ENCODE results near the gene ENTPD1.
"Not testable (repeated sequence)": the region's sequence is repeated elsewhere in the genome, so short reads cannot be mapped to it uniquely, and the experiment has no call there.

ENTPD1 gene

DNA sequence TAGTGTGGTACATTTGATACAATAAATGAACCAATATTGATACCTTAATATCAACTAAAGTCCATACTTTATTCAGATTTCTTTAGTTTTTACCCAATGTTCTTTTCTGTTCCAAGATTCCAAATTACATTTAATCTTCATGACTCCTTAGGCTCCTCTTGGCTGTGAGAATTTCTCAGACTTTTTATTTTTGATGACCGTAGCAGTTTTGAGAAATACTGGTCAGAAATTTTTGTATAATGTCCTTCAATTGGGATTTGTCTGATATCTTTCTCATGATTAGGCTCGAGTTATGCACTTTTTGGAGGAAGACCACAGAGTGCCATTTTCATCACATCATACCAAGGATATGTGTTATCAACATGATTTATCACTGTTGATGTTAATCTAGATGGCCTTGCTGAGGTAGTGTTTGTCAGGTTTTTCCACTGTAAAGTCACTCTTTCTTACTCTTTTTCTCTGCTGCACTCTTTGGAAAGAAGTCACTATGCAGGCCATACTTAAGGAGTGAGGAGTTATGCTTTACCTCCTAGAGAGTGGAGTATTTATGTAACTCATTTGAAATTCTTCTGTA, 12.9 kb upstream of the ENTPD1 start:
- Mint-ChIP-seq H3K27me3 (peaks cover 7% of the 10 kb centered on the region), H3K4me1 (ENCODE audit: low read depth) (no peaks in the 10 kb centered on the region), H3K9me3 (ENCODE audit: low read depth) (peaks cover 8% of the 10 kb centered on the region), H3K27ac (no peak overlapping the region), H3K4me3 (no peak overlapping the region), H3K36me3 (peaks cover 2% of the 10 kb centered on the region)

DNA sequence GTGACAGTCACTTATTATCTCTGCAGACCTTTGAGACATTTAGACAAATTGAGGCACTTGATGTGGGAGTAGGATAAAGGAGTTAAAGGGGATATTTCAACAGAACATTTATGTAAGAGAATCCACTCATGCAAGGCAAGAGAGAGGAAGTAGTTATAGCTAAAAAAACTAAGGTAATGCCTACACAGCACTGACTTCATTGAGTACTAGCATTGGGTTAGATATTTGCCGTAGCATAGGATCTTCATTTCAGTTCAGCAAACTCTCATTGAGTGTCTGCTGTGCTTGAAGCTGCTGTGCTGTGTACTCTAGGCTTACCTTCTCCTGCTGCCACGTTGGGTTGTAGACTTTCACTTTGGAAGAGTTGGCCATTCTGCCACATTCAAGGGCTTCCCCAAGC, 10.5 kb upstream of the ENTPD1 start:
- Mint-ChIP-seq H3K27me3 (peaks cover 3% of the 10 kb centered on the region), H3K4me1 (ENCODE audit: low read depth) (no peaks in the 10 kb centered on the region), H3K27ac (no peak overlapping the region), H3K36me3 (peaks cover 2% of the 10 kb centered on the region), H3K4me3 (no peak overlapping the region), H3K9me3 (ENCODE audit: low read depth) (peaks cover 8% of the 10 kb centered on the region)

DNA sequence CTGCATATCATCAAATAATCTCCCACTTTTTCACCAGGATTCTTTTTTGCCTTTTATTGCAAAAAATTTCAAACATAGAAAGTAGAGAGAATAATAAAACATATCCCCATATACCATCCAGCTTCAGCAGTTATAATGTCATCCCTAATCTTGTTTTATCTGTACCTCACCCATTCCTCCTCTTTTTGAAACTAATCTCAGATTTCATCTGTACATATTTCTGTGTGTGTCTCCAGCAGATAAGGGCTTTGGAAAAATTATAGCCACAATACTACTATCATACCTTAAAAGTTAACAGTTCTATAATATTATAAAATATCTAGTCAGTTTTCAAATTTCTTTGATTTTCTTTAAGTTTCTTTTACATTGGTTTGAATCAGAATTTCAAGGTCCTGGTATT, 7.6 kb upstream of the ENTPD1 start:
- Mint-ChIP-seq H3K9me3 (ENCODE audit: low read depth) (peaks cover 8% of the 10 kb centered on the region), H3K4me1 (ENCODE audit: low read depth) (no peaks in the 10 kb centered on the region), H3K36me3 (peaks cover 2% of the 10 kb centered on the region), H3K27ac (no peak overlapping the region), H3K27me3 (peaks cover 13% of the 10 kb centered on the region), H3K4me3 (no peak overlapping the region)

DNA sequence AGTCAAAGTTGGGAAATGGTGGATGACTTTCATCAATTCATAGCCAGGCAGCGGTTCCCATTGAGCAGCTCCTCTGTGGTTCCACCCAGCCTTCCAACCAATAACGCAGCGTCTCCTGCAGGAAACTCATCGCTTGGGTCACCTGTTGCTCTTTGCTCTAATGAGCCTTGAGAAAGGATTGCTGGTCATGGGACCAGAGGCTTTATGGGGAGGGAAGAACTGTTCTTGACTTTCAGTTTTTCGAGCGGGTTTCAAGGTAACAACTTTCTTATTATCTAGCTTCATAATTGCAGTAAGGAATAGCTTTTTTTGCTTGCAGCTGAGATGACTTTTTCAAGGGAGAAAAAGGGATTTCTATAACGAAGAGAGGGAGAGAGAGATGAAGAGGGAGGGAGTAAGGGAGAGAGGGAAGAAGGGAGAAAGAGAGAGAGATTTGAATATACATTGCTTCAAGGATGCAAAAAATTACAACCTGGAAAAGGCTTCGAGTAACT, 405 bp upstream of the ENTPD1 start:
- no peak overlapping the region for H3K4me3 Mint-ChIP-seq
- no peaks in the 10 kb centered on the region for H3K9me3 Mint-ChIP-seq (ENCODE audit: low read depth)
- peaks cover 1% of the 10 kb centered on the region for H3K4me1 Mint-ChIP-seq (ENCODE audit: low read depth)
- H3K36me3 Mint-ChIP-seq, result no peaks in the 10 kb centered on the region
- H3K27ac Mint-ChIP-seq, result no peak overlapping the region
- H3K27me3 Mint-ChIP-seq, result peaks cover 21% of the 10 kb centered on the region

DNA sequence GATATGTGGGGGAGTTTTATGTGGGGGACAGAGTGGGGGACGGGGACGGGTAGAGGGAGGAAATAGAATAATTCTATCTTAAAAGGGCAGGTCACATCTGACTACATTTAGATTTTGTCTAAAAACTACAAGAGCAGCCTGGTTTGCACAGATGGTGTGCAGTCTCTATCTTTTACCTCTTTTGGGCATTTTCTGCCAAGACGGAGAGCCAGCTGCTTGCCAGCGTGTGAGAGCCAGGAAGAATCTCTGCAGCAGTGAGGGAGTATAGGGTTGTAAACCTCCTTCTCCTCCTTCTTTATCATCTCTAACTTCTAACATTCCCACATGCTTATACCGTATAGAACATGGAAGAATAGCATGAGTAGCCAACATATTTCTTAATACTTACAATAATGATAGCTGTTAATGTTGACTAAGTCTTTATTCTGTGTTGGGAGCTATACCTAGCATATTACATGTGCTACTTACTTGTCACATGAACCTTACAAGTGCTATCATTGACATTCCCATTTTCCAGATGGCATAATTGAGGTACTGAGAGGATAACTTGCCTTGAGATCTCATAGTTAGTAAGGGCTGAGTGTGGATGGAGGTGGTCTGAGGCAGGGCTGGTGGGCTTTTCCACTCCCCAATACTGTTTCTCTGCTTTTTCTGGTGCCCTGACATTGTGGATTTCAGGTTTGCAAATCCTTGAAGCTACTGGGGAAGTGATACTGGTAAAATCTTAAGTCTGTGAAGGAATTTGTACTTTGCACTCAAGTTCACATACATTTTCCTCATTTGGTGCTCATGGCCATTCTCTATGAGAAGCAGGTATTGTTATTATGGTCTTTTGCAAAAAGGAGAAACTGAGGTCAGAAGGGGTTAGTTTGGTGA, 1.1 kb downstream of the ENTPD1 start:
- H3K27ac Mint-ChIP-seq, result no peak overlapping the region
- no peaks in the 10 kb centered on the region for H3K9me3 Mint-ChIP-seq (ENCODE audit: low read depth)
- no peaks in the 10 kb centered on the region for H3K36me3 Mint-ChIP-seq
- H3K27me3 Mint-ChIP-seq, result peaks cover 14% of the 10 kb centered on the region
- H3K4me3 Mint-ChIP-seq, result no peak overlapping the region
- peaks cover 6% of the 10 kb centered on the region for H3K4me1 Mint-ChIP-seq (ENCODE audit: low read depth)

DNA sequence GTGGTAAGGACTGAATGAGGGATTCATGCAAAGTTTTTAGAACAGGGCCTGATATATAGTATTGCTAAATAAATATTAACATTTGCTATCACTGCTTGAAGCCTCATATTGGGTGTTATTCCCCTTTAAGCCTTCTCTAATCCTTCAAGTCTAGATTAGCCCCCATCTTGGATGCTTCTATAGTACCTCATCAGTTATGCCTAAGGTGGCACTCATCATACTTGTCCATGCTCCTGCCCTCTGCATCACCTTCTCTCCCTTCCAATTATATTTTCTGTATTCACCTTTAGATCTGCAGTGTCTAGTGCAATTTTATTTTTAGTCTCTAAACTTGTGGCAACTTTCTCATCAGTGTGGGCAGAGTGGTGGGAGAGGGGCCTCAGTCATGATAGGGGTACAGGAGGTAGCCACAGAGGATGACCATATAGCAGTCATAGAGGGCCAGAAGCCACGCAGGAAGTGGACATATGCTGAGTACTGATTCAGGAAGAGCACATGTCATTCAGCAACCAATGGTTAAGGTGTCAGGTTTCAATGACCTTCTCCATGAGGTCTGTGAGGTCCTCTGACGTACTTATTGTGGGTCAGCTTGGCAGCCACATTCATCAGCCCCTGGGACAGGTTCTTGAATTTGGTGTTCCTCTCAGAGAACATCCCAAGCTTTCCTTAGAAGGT, 2.5 kb downstream of the ENTPD1 start:
- Mint-ChIP-seq H3K27ac (no peak overlapping the region), H3K36me3 (no peaks in the 10 kb centered on the region), H3K27me3 (peaks cover 10% of the 10 kb centered on the region), H3K4me3 (no peak overlapping the region), H3K9me3 (ENCODE audit: low read depth) (no peaks in the 10 kb centered on the region), H3K4me1 (ENCODE audit: low read depth) (peaks cover 9% of the 10 kb centered on the region)

DNA sequence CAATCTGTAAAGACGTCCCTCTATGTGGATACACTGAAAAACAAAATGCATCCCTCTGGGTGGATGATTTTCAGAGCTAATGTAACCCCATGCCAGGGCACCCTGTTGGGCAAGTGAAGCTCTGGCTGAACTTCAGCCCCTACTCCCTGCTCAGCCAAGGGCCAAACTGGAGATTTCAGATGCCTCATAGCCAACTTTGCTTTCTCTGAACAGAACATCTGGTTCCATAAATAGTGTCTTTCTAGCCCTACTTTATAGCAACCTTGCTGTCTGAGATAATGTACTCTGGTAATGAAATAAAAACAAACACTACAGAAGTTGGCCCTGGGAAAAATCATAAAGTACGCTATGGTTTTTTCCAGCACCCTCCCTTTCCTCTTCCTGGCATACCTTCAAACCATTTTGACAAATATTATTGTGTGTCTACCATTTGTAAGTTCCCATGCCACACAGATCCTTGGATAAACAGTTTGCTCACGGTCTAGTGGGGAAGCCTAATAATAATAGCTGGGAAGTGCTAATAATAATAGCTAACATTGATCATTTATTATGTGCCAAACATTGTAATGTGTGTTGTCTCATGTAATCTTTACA, 3.4 kb downstream of the ENTPD1 start:
- H3K27ac Mint-ChIP-seq, result no peak overlapping the region
- H3K27me3 Mint-ChIP-seq, result peaks cover 8% of the 10 kb centered on the region
- no peaks in the 10 kb centered on the region for H3K9me3 Mint-ChIP-seq (ENCODE audit: low read depth)
- H3K4me3 Mint-ChIP-seq, result no peak overlapping the region
- H3K4me1 Mint-ChIP-seq (ENCODE audit: low read depth), result peaks cover 9% of the 10 kb centered on the region
- H3K36me3 Mint-ChIP-seq, result no peaks in the 10 kb centered on the region

DNA sequence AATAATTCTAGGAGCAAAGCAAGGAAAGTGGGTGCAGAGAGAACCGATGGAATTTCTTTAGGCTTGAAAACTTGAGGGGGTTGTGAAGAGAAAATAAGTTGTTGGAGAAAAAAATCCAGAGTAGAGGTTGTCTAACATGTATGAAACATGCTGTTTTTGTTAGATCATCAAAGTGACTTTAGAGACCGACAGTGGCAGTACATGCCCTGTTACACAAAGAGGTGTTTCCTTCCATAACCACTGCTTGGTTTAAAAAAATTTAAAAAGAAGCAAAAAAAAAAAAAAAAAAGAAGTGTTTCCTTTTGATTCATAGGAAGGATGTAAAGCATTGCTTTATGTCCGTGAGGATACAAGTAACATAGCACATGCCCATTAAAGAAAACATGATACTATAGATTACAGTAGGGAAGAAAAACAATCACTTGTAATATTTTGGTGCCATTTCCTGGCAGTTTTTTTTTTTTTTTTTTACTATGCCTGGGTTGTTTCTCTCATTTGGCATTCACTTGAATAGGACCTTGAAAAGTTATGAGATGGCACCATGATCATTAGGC, 6.1 kb downstream of the ENTPD1 start:
- Mint-ChIP-seq H3K36me3 (no peaks in the 10 kb centered on the region), H3K4me3 (no peak overlapping the region), H3K4me1 (ENCODE audit: low read depth) (peaks cover 9% of the 10 kb centered on the region), H3K9me3 (ENCODE audit: low read depth) (no peaks in the 10 kb centered on the region), H3K27me3 (no peaks in the 10 kb centered on the region), H3K27ac (no peak overlapping the region)

DNA sequence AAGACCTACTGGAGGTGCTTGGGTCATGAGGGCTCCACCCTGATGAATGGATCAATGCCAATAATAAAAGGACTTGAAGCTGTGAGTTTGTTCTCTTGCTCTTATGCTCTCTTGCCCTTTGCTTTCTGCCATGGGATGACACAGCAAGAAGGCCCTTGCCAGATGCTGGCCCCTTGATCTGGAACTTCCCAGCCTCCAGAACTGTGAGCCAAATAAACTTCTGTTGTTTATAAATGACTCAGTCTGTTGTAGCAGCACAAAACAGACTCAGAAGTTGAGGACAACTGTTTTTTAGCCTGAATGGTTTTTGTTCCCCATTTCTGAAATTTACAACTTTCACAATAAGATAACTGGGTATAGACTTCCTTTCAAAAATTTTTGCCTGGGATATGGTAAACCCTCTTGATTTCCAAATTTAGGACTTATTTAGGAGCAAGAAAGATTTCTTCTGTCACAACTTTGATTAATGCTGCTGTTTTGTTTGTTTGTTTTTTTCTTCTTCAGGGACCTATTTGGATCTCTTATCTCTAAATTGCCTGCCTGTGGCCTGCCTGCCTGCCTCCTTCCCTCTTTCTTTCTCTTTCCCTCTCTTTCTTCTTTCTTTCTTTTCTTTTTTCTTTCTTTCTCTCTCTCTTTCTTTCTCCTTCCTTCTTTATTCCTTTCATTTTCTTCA, 12.1 kb downstream of the ENTPD1 start:
- H3K27ac Mint-ChIP-seq, result no peak overlapping the region
- no peaks in the 10 kb centered on the region for H3K27me3 Mint-ChIP-seq
- no peaks in the 10 kb centered on the region for H3K9me3 Mint-ChIP-seq (ENCODE audit: low read depth)
- H3K4me3 Mint-ChIP-seq, result no peak overlapping the region
- H3K36me3 Mint-ChIP-seq, result no peaks in the 10 kb centered on the region
- H3K4me1 Mint-ChIP-seq (ENCODE audit: low read depth), result no peaks in the 10 kb centered on the region

DNA sequence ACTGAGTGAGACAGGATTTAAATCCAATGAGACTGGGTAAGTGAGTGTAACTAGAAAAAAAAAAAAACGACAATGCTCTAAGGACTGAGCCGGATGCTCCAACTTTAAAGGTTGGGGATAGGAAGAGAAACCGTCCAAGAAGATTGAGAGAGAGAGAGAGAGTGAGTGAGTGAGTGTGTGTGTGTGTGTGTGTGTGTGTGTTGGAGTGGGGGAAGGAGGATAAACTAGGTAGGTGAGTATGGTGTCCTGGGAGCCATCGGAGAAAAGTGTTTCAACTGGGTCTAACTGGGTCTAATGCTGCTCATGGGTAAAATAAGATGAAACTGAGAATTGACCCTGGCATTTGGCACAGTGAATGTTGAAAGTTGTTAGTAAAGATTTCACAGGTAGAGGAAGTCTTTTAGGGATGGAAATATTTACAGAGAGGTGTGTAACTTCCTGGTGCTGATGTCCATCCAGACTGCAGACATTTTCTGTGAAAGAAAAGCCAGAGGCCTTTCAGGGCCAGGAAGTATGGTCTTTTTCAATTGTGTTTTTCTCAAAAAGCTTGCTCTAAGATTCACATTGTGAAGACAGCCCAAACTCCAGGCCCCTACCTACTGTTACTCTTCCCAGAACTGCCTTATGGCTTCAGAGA, 14.2 kb downstream of the ENTPD1 start:
- no peaks in the 10 kb centered on the region for H3K27me3 Mint-ChIP-seq
- H3K27ac Mint-ChIP-seq, result no peak overlapping the region
- H3K36me3 Mint-ChIP-seq, result no peaks in the 10 kb centered on the region
- no peaks in the 10 kb centered on the region for H3K4me1 Mint-ChIP-seq (ENCODE audit: low read depth)
- peaks cover 3% of the 10 kb centered on the region for H3K9me3 Mint-ChIP-seq (ENCODE audit: low read depth)
- no peak overlapping the region for H3K4me3 Mint-ChIP-seq

DNA sequence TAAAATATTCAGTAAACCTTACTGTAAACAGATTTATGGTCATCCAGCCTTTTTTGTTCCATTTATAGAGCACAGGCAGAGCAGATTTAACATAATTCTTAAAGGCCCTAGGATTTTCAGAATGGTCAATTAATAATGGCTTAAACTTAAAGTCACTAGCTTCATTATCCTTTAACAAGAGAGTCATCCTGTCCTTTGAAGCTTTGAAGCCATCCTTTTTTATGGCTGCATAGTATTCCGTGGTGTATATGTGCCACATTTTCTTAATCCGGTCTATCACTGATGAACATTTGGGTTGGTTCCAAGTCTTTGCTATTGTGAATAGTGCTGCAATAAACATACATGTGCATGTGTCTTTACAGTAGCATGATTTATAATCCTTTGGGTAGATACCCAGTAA, 17.5 kb downstream of the ENTPD1 start:
- not testable (repeated sequence) for H3K27me3 Mint-ChIP-seq; H3K9me3 Mint-ChIP-seq (ENCODE audit: low read depth); H3K36me3 Mint-ChIP-seq; H3K4me1 Mint-ChIP-seq (ENCODE audit: low read depth); H3K27ac Mint-ChIP-seq; H3K4me3 Mint-ChIP-seq

DNA sequence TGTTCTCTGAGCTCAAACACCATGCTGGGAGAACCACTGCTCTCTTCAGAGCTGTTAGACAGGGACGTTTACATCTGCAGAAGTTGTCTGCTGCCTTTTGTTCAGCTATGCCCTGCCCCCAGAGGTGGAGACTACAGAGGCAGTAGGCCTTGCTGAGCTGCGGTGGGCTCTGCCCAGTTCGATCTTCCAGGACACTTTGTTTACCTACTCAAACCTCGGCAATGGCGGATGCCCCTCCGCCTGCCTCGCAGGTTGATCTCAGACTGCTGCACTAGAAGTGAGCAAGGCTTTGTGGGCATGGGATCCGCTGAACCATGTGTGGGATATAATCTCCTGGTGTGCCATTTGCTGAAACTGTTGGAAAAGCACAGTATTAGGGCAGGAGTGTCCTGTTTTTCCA, 21.7 kb downstream of the ENTPD1 start:
- H3K27ac Mint-ChIP-seq; H3K4me1 Mint-ChIP-seq (ENCODE audit: low read depth); H3K9me3 Mint-ChIP-seq (ENCODE audit: low read depth); H3K36me3 Mint-ChIP-seq; H3K4me3 Mint-ChIP-seq: not testable (repeated sequence)
- H3K27me3 Mint-ChIP-seq, result peaks cover 17% of the 10 kb centered on the region

DNA sequence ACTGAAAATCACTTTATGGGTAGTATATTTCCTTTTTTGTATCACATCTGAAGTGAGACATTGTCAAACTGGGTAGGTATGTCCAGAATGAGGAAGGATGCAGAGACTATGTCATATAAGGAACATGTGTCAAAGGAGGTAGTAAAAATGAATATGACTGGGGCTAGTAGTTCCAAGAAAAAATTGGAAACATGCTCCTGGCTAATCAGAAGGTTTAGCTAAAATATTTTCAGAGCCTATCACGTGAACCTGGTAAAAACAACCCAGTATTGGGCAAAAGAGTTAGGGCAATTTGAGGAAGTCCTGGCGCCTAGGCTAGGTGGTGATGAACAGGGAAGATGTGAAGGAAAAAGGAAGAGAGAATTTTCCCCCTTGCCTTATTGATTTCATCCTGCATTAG, 26.4 kb downstream of the ENTPD1 start:
- no peak overlapping the region for H3K4me3 Mint-ChIP-seq
- H3K27ac Mint-ChIP-seq, result no peak overlapping the region
- H3K9me3 Mint-ChIP-seq (ENCODE audit: low read depth), result no peaks in the 10 kb centered on the region
- H3K4me1 Mint-ChIP-seq (ENCODE audit: low read depth), result no peaks in the 10 kb centered on the region
- peaks cover 12% of the 10 kb centered on the region for H3K27me3 Mint-ChIP-seq
- H3K36me3 Mint-ChIP-seq, result no peaks in the 10 kb centered on the region

DNA sequence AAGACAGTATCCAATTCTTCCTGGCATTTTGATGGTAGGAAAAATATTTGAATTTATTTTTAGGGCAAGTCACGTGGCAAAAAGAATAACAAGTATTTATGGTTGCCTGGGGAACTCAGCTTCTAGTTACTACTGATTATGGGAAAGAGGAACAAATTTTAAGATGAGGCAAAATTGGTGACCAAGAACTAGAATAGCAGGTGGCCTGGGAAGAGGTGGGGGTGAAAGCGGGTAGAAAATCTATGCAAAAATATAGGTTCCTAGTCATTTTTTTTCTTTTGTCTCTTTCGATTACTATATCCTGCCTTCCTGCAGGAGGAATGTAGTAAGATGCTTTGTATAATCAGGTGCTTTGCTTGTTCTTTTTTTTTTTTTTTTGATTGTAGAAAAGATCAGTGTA, 27.8 kb downstream of the ENTPD1 start:
- Mint-ChIP-seq H3K27me3 (peaks cover 9% of the 10 kb centered on the region), H3K9me3 (ENCODE audit: low read depth) (no peaks in the 10 kb centered on the region), H3K36me3 (no peaks in the 10 kb centered on the region), H3K4me1 (ENCODE audit: low read depth) (no peaks in the 10 kb centered on the region), H3K27ac (no peak overlapping the region), H3K4me3 (no peak overlapping the region)

Data from activated naive CD8-positive, alpha-beta T cell (primary cell).